HFF-Myc (cell line): ENCODE results near the gene ECD.
"Not testable (repeated sequence)": the region's sequence is repeated elsewhere in the genome, so short reads cannot be mapped to it uniquely, and the experiment has no call there.

Experiments used
- DNase-seq: peaks from one replicate; pipeline ENCODE4 v3.0.0-alpha.2; 2011; ENCODE audit warnings: low read depth; ENCODE audit errors: extremely low read depth
- H3K4me3 ChIP-seq: replicated peaks from 2 replicates; pipeline ENCODE4 v1.5.1; 2011; ENCODE audit warnings: low read depth, mild to moderate bottlenecking, control low read depth, low read length
- TF ChIP-seq, protein P1 (sequence below): IDR thresholded peaks from 2 replicates; pipeline ENCODE4 v1.5.1; 2012; ENCODE audit warnings: mild to moderate bottlenecking, low read depth, low read length, control low read depth; ENCODE audit errors: missing control alignments

Gene ECD

DNA sequence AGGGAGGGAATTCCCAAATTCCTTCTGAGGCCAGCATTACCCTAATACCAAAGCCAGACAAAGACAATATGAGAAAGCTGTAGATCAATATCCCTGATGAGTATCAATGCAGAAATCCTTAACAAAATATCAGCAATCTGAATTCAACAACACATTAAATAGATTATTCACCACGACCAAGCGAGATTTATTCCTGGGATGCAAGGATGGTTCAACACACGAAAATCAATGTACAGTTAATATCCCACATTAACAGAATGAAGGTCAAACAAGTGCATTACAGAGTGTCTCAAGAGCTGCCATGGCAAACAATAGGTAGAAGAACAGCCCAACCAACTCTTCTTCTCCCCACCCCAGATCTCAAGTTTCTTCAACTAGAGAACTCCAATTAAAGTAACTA is 6.1 kb downstream of the ECD start:
- TF ChIP-seq, protein P1, sequence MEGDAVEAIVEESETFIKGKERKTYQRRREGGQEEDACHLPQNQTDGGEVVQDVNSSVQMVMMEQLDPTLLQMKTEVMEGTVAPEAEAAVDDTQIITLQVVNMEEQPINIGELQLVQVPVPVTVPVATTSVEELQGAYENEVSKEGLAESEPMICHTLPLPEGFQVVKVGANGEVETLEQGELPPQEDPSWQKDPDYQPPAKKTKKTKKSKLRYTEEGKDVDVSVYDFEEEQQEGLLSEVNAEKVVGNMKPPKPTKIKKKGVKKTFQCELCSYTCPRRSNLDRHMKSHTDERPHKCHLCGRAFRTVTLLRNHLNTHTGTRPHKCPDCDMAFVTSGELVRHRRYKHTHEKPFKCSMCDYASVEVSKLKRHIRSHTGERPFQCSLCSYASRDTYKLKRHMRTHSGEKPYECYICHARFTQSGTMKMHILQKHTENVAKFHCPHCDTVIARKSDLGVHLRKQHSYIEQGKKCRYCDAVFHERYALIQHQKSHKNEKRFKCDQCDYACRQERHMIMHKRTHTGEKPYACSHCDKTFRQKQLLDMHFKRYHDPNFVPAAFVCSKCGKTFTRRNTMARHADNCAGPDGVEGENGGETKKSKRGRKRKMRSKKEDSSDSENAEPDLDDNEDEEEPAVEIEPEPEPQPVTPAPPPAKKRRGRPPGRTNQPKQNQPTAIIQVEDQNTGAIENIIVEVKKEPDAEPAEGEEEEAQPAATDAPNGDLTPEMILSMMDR = no peak
- DNase-seq = no peak
- no peak overlapping the region for H3K4me3 ChIP-seq

DNA sequence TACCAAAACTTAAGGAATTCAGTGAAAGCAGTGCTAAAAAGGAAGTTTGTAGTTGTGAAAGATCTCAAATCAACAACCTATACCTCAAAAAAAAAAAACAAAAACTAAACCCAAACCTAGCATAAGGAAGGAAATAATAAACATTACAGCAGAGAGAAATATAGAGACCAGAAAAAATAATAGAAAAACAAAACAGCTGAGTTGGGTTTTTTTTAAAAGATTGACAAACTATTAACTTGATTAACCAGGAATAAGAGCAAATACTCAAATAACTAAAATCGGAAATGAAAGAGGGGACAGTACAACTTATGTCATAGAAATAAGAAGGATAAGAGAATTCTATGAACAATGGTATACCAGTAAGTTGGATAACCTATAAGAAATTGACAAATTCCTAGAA is 6.7 kb downstream of the ECD start:
- no peak for DNase-seq
- TF ChIP-seq, protein P1 = no peak

DNA sequence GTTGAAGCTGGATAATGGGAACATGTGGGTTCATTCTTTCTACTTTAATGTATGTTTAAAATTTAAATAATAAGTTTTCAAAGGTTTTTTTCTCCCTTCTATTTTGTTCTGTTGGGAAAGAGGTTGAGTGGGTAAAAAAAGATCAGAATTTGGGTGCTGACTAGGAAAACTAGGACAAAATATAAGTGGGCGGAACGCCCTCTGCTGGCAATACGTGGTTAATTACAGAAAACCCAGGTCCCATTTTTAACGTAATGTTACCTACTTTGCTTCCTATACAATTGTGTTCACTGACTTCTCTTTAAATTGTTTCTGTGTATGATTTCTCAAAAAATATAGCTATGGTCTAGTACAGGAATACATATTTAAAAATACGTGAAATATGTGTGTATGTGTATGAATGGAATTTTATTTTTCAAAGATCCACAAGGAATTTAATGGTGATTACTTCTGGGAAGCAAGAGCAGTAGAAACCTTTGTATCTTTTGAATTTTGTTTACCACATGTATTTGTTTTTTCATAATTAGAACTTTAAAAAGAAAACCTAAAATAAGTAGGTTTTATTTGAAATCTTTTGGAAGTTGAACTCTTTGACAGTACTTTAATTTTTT is 8.7 kb downstream of the ECD start:
- no peak for DNase-seq
- H3K4me3 ChIP-seq = no peak overlapping the region
- TF ChIP-seq, protein P1 = peak; percentile 70

More for the DNA sequence above, 6.7 kb downstream of the ECD start:
- H3K4me3 ChIP-seq = no peak overlapping the region

DNA sequence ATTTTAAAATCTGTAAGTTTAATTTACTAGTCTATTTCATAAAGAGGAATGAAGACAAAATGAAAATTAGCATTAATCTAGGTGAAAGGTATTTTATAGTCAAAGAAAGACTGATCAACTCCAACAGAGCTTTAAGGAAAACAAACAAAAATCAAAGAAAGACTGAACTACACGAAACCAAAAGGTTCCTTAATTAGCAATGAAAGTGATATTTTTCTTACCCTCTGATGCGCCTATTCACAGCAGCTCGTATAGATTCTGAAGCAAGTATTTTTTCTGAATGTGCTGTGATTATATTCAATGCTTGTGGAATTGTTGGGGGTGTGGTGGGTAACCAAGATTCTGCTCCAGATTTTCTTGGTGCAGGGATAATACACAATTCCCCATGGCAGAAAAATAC is 11.8 kb downstream of the ECD start:
- no peak for DNase-seq
- no peak overlapping the region for H3K4me3 ChIP-seq
- TF ChIP-seq, protein P1 = no peak

DNA sequence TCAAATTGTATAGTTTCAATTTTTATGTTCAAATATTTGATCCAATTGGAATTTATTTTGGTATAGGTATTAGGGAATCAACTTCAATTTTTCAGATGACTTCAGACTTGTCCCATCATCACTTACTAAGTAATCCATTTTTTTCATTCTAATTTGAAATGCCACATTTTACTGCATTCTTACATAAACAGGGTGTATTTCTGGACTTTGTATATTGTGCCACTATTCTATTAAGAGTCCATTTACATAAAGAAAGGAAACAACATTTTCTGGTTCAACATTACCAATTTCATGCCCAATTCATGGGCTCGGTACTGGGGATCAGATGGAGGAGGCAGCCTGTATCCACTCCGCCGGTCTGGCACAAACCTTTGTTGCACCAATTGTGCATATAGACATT is 15.8 kb downstream of the ECD start:
- no peak for DNase-seq
- no peak overlapping the region for H3K4me3 ChIP-seq
- TF ChIP-seq, protein P1 = no peak

DNA sequence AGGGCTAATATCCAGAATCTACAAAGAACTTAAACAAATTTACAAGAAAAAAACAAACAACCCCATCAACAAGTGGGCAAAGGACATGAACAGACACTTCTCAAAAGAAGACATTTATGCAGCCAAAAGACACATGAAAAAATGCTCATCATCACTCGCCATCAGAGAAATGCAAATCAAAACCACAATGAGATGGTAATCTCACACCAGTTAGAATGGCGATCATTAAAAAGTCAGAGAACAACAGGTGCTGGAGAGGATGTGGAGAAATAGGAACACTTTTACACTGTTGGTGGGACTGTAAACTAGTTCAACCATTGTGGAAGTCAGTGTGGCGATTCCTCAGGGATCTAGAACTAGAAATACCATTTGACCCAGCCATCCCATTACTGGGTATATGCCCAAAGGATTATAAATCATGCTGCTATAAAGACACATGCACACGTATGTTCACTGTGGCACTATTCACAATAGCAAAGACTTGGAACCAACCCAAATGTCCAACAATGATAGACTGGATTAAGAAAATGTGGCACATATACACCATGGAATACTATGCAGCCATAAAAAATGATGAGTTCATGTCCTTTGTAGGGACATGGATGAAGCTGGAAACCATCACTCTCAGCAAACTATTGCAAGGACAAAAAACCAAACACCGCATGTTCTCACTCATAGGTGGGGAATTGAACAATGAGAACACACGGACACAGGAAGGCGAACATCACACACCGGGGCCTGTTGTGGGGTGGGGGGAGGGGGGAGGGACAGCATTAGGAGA is 17.0 kb downstream of the ECD start:
- H3K4me3 ChIP-seq, DNase-seq: not testable (repeated sequence)

DNA sequence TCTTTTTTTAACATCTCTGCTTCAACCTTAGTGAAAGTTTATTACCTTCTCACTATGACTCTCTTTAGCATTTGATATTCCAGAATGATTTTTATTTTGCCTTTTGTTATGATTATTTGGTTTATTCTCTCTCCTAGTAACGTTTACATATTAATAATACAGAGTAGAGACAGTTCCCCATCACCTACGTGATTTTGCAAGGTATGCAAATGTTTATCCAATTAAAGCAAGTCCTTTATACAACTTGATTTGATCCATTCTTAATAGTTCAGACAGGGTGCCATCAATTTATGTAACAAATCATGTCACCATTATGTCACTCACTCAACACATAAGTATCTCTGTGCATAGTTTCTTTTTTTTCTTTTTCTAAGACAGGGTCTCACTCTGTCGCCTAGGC is 26.2 kb downstream of the ECD start:
- no peak overlapping the region for H3K4me3 ChIP-seq
- TF ChIP-seq, protein P1 = no peak
- no peak for DNase-seq
